WTC11 (cell line): ENCODE data around the gene PCBP1.
"Not testable (repeated sequence)": the region's sequence is repeated elsewhere in the genome, so short reads cannot be mapped to it uniquely, and the experiment has no call there.

ENCODE experiments used
- CTCF ChIP-seq: fragments of 200-600 bp; IDR thresholded peaks from 2 replicates; pipeline ENCODE4 v1.8.0; 2022; ENCODE audit warnings: antibody characterized with exemption
- KAT7 ChIP-seq: sonication (generic); formaldehyde crosslinking; IDR thresholded peaks from 2 replicates; pipeline ENCODE4 v1.8.1; 2023; ENCODE audit warnings: missing genetic modification reagents, mild to moderate bottlenecking, borderline replicate concordance
- NFYB ChIP-seq: sonication (generic); formaldehyde crosslinking; conservative IDR thresholded peaks from 2 replicates; pipeline ENCODE4 v1.8.0; 2022; ENCODE audit warnings: low read depth, missing genetic modification reagents
- ZBTB21 ChIP-seq: sonication (generic); formaldehyde crosslinking; IDR thresholded peaks from 2 replicates; pipeline ENCODE4 v1.8.1; 2023; ENCODE audit warnings: mild to moderate bottlenecking, missing genetic modification reagents, borderline replicate concordance

GRCh38 chr2:70092576-70093243 is 5.4 kb downstream of the PCBP1 start:
- TF ChIP-seq CTCF; ZBTB21; NFYB (CRISPR knock-in tag); KAT7 (CRISPR knock-in tag): not testable (repeated sequence)
